H1 (cell line): Measurements from ENCODE around the gene CFAP54. TPM values are rescaled to one million over a fixed set of nuclear protein-coding genes. Genes with fewer than 3 reads are reported as not detected.

Source experiments
- CTCF ChIA-PET: fragments of 300-600 bp; sonication (Branson Sonifier 250); formaldehyde crosslinking; loops from one replicate; lab custom pipeline; 2021; ENCODE audit not compliant: partially characterized antibody; lab: Charles Lee
- POLR2A ChIA-PET: fragments of 300-600 bp; sonication (Branson Sonifier 250); formaldehyde crosslinking; loops from one replicate; lab custom pipeline; 2021; ENCODE audit warnings: inconsistent platforms; ENCODE audit not compliant: partially characterized antibody; lab: Charles Lee
- DNase-seq, 2 experiments: peaks; one replicate each; pipeline versions ENCODE4 v3.0.0 to v3.0.0-alpha.2; 2010 to 2022; ENCODE audit warnings: low spot score in 2 of 2, low read depth in 1 of 2, mixed read lengths in 1 of 2
- FAIRE-seq: peaks from 2 replicates; lab custom pipeline; 2011; peaks lifted over from hg19 to GRCh38; lab: Jason Lieb, UNC
- H2AFZ ChIP-seq: 2 replicates; pipeline ENCODE4 v1.8.1; 2012; ENCODE audit warnings: low read length, inconsistent platforms
- H2AK5ac ChIP-seq: 2 replicates; pipeline ENCODE4 v1.6.1; 2013; ENCODE audit warnings: low read depth, low read length
- H2BK120ac ChIP-seq: replicated peaks from 2 replicates; pipeline ENCODE3; 2013; ENCODE audit warnings: low read depth, low read length, inconsistent platforms
- H2BK12ac ChIP-seq: 2 replicates; pipeline ENCODE4 v1.6.1; 2013; ENCODE audit warnings: low read depth, low read length
- H2BK15ac ChIP-seq: 2 replicates; pipeline ENCODE4 v1.6.1; 2013; ENCODE audit warnings: low read length
- H2BK20ac ChIP-seq: 2 replicates; pipeline ENCODE4 v1.6.1; 2013; ENCODE audit warnings: low read length
- H2BK5ac ChIP-seq: 2 replicates; pipeline ENCODE4 v1.6.1; 2013; ENCODE audit warnings: low read depth, low read length
- H3K14ac ChIP-seq: 2 replicates; pipeline ENCODE4 v1.6.1; 2013; ENCODE audit warnings: inconsistent platforms; ENCODE audit not compliant: insufficient read length
- H3K18ac ChIP-seq: 2 replicates; pipeline ENCODE4 v1.6.1; 2013; ENCODE audit warnings: low read length; ENCODE audit errors: extremely low read depth
- H3K23ac ChIP-seq: 2 replicates; pipeline ENCODE4 v1.6.1; 2013; ENCODE audit warnings: inconsistent platforms; ENCODE audit not compliant: insufficient read length
- H3K23me2 ChIP-seq: 2 replicates; pipeline ENCODE4 v1.6.1; 2013; ENCODE audit warnings: low read depth, low read length
- H3K27ac ChIP-seq: 2 replicates; pipeline ENCODE4 v1.6.1; 2011; ENCODE audit warnings: low read depth, low read length, inconsistent platforms
- H3K27me3 ChIP-seq, 4 experiments: replicated peaks in 1 of 4; 1 replicate in 1 of 4; 2 replicates in 3 of 4; pipeline versions ENCODE4 v1.6.1 to v1.8.1; 2011 to 2013; ENCODE audit warnings: low read length in 3 of 4, mild to moderate bottlenecking in 3 of 4, inconsistent platforms in 2 of 4, mixed read lengths in 2 of 4, moderate library complexity in 1 of 4; ENCODE audit not compliant: control insufficient read depth in 3 of 4, insufficient read depth in 3 of 4; ENCODE audit errors: extremely low read depth in 1 of 4
- H3K36me3 ChIP-seq, 4 experiments: 2 replicates each; pipeline versions ENCODE4 v1.6.1 to v1.8.1; 2011 to 2013; ENCODE audit warnings: mild to moderate bottlenecking in 4 of 4, low read length in 3 of 4, moderate library complexity in 2 of 4, control low read depth in 1 of 4, inconsistent platforms in 1 of 4; ENCODE audit not compliant: insufficient read depth in 4 of 4, control insufficient read depth in 2 of 4
- H3K4ac ChIP-seq: replicated peaks from 2 replicates; pipeline ENCODE3; 2013; ENCODE audit warnings: low read length, low read depth, mixed read lengths, inconsistent platforms; ENCODE audit not compliant: insufficient read length
- H3K4me1 ChIP-seq, 4 experiments: replicated peaks in 1 of 4; 1 replicate in 1 of 4; 2 replicates in 3 of 4; pipeline versions ENCODE4 v1.6.1 to v1.8.1; 2011 to 2013; ENCODE audit warnings: low read length in 3 of 4, inconsistent platforms in 2 of 4, mixed read lengths in 1 of 4; ENCODE audit not compliant: insufficient read depth in 4 of 4, control insufficient read depth in 3 of 4
- H3K4me2 ChIP-seq, 2 experiments: 2 replicates each; pipeline versions ENCODE4 v1.6.1 to v1.8.1; 2011 to 2013; ENCODE audit warnings: low read depth in 2 of 2, low read length in 2 of 2, control low read depth in 1 of 2, inconsistent platforms in 1 of 2, mild to moderate bottlenecking in 1 of 2; ENCODE audit not compliant: insufficient read depth in 1 of 2
- H3K4me3 ChIP-seq, 4 experiments: fragments of 200-600, 300-600 bp in 1 of 4; sonication (generic), shearing (Covaris generic), sonication (Bioruptor Twin) in 1 of 4; 2 replicates each; pipeline versions ENCODE4 v1.5.1 to v1.8.1; 2011 to 2016; ENCODE audit warnings: low read length in 4 of 4, low read depth in 3 of 4, control low read depth in 2 of 4, inconsistent platforms in 2 of 4, mild to moderate bottlenecking in 2 of 4, mixed read lengths in 1 of 4, moderate library complexity in 1 of 4; ENCODE audit not compliant: insufficient read depth in 2 of 4; ENCODE audit errors: extremely low read depth in 1 of 4
- H3K56ac ChIP-seq: replicated peaks from 2 replicates; pipeline ENCODE3; 2013; ENCODE audit warnings: low read depth, mild to moderate bottlenecking, mixed read lengths, low read length, inconsistent platforms; ENCODE audit not compliant: insufficient read length
- H3K79me1 ChIP-seq: 2 replicates; pipeline ENCODE4 v1.6.1; 2013; ENCODE audit warnings: low read depth, low read length, control low read depth
- H3K79me2 ChIP-seq, 2 experiments: 2 replicates each; pipeline versions ENCODE4 v1.6.1 to v1.8.1; 2012 to 2013; ENCODE audit warnings: low read length in 2 of 2, mild to moderate bottlenecking in 2 of 2, inconsistent platforms in 1 of 2; ENCODE audit not compliant: insufficient read depth in 2 of 2, control insufficient read depth in 1 of 2
- H3K9ac ChIP-seq, 4 experiments: replicated peaks in 1 of 4; 1 replicate in 1 of 4; 2 replicates in 3 of 4; pipeline versions ENCODE4 v1.6.1 to v1.8.1; 2011 to 2013; ENCODE audit warnings: low read depth in 3 of 4, low read length in 3 of 4, control low read depth in 2 of 4, mild to moderate bottlenecking in 2 of 4, moderate library complexity in 2 of 4, inconsistent platforms in 1 of 4; ENCODE audit errors: extremely low read depth in 1 of 4
- H3K9me3 ChIP-seq, 2 experiments: 2 replicates each; pipeline versions ENCODE4 v1.6.1 to v1.8.1; 2012 to 2013; ENCODE audit warnings: mild to moderate bottlenecking in 2 of 2, moderate library complexity in 2 of 2, control low read depth in 1 of 2, inconsistent platforms in 1 of 2, low read depth in 1 of 2, low read length in 1 of 2, mixed read lengths in 1 of 2; ENCODE audit not compliant: insufficient read depth in 2 of 2
- H4K20me1 ChIP-seq, 2 experiments: replicated peaks in 1 of 2; 2 replicates each; pipeline versions ENCODE3 to v1.8.1; 2011 to 2013; ENCODE audit warnings: inconsistent platforms in 2 of 2, low read length in 2 of 2, mild to moderate bottlenecking in 1 of 2; ENCODE audit not compliant: insufficient read depth in 2 of 2, control insufficient read depth in 1 of 2
- H4K5ac ChIP-seq: 2 replicates; pipeline ENCODE4 v1.6.1; 2013; ENCODE audit warnings: low read length, low read depth, mixed read lengths, inconsistent platforms; ENCODE audit not compliant: insufficient read length
- H4K8ac ChIP-seq: 2 replicates; pipeline ENCODE4 v1.8.0; 2013; ENCODE audit warnings: mild to moderate bottlenecking, moderate library complexity, low read length, inconsistent platforms; ENCODE audit not compliant: insufficient read depth; ENCODE audit errors: extremely low read depth
- H4K91ac ChIP-seq: replicated peaks from 2 replicates; pipeline ENCODE3; 2013; ENCODE audit warnings: low read length, mixed read lengths, inconsistent platforms; ENCODE audit not compliant: insufficient read length
- PHF8 ChIP-seq: fragments of 200-600 bp; sonication (generic); conservative IDR thresholded peaks from 2 replicates; pipeline ENCODE4 v1.7.1; 2012; ENCODE audit warnings: low read depth, mild to moderate bottlenecking, inconsistent platforms, low read length, moderate library complexity
- SRF ChIP-seq: IDR thresholded peaks from 2 replicates; pipeline ENCODE4 v1.6.1; 2011; ENCODE audit warnings: mild to moderate bottlenecking, low read depth, low read length, moderate library complexity
- WGBS, 2 experiments: shearing (Covaris generic) in 1 of 2; methylation state at CpG; one replicate each; pipeline versions ENCODE4 v1.1.6 to v1.1.7; 2013 to 2015; ENCODE audit warnings: low lambda C conversion rate in 2 of 2, mixed read lengths in 2 of 2, inconsistent platforms in 1 of 2, low coverage in 1 of 2, missing lambda C conversion rate in 1 of 2; ENCODE audit not compliant: insufficient replicate concordance in 2 of 2, insufficient coverage in 1 of 2, insufficient read length in 1 of 2; ENCODE audit errors: extremely low coverage in 1 of 2, missing lambda C conversion rate in 1 of 2; 5-methylcytosine and 5-hydroxymethylcytosine counted together
- polyA plus RNA-seq, 7 experiments: library from polyadenylated mRNA; depleted of rRNA in 3 of 7; stranded (reverse) in 5 of 7; unstranded in 2 of 7; fragments of >200 nt in 5 of 7; fragments of 200-250 nt in 2 of 7; gene quantifications; 1 replicate in 5 of 7; 2 replicates in 1 of 7; 4 replicates in 1 of 7; pipeline versions ENCODE4 v1.2.1 to v1.2.3, GENCODE V29; 2011 to 2013; ENCODE audit warnings: missing spikeins in 2 of 7, mixed read lengths in 2 of 7
- total RNA-seq: library from RNA; stranded (reverse); fragmentation: NEBNext Ultra II Directional; extraction: Animal tissue kit (Norgen Biotek cat#: 25700); gene quantifications from 2 replicates; pipeline ENCODE4 v1.2.1, GENCODE V29; 2021

The CFAP54 gene
- total and polyA plus RNA-seq, 2 of the 8 experiments (the other 6 are each of a cell fraction or from before 2014, with no cell fraction given) = 0.17 to 0.33 TPM

- Histone ChIP-seq H3K9me3 (0 out of 4 replicates have a peak, but pooled peaks cover 3 to 5% of the 10 kb centered on the region in 2 experiments), H2AFZ (no peak overlapping the region), H3K4me2 (no peak overlapping the region), H3K23ac (no peak overlapping the region), H3K79me2 (no peaks in the 10 kb centered on the region), H2BK120ac (no peak overlapping the region), H4K8ac (no peak overlapping the region), H3K4me1 (no peaks in the 10 kb centered on the region), H4K91ac (no peak overlapping the region), H3K23me2 (no peaks in the 10 kb centered on the region), H2BK12ac (no peak overlapping the region), H3K56ac (no peak overlapping the region), H3K4ac (no peak overlapping the region), H4K20me1 (no peaks in the 10 kb centered on the region), H3K18ac (no peak overlapping the region), H2BK5ac (no peak overlapping the region), H3K27ac (no peak overlapping the region), H2BK15ac (no peak overlapping the region), H3K4me3 (no peak overlapping the region), H3K79me1 (no peaks in the 10 kb centered on the region), H3K9ac (no peak overlapping the region), H3K27me3 (no peaks in the 10 kb centered on the region), H2AK5ac (no peak overlapping the region), H3K36me3 (no peaks in the 10 kb centered on the region), H3K14ac (no peak overlapping the region), H4K5ac (no peak overlapping the region), H2BK20ac (no peak overlapping the region)
- CTCF ChIA-PET = no interaction called here
- 88% methylated on average over 1 of the region's 1 CpG; no CpG with 5 or more reads in 1 of the 2 experiments for WGBS, 2 experiments
- POLR2A ChIA-PET = no interaction called here
- DNase-seq (no peak), FAIRE-seq (no peak)
- TF ChIP-seq PHF8 = no peak
- no peak for TF ChIP-seq SRF
Observed at GRCh38 chr12:96822641-96823040, 333.3 kb downstream of the CFAP54 start.
